ENCODE results near the gene ACOX3.

- no peak for TF ChIP-seq CTCF (IDR thresholded peaks at IDR 0.05)
- no peak for TF ChIP-seq POLR2A (IDR thresholded peaks at IDR 0.05)
Measured at GRCh38 chr4:8446122-8446521, 5.6 kb upstream of the ACOX3 start.

Data from stomach (tissue), 4 donors.